A549 (cell line): ENCODE data around the gene RPP30.

Experiments
- CTCF ChIP-seq: fragments of >200 bp; sonication (Bioruptor Twin); formaldehyde crosslinking; IDR thresholded peaks from 3 replicates; pipeline ENCODE4 v1.5.1; 2016
- ELK1 ChIP-seq: fragments of 150-350 bp; IDR thresholded peaks from 2 replicates; pipeline ENCODE4 v1.6.1; 2014; ENCODE audit warnings: low read depth, mild to moderate bottlenecking, low read length
- EP300 ChIP-seq, 2 experiments: fragments of >200 bp; sonication (Bioruptor Twin); formaldehyde crosslinking; IDR thresholded peaks; 2 replicates in 1 of 2; 3 replicates in 1 of 2; pipeline ENCODE4 v1.6.1; 2016 to 2017
- NR3C1 ChIP-seq: fragments of >200 bp; sonication (Bioruptor Twin); formaldehyde crosslinking; IDR thresholded peaks from 3 replicates; pipeline ENCODE4 v1.6.1; 2017
- RFX5 ChIP-seq: fragments of 450-650 bp; IDR thresholded peaks from 2 replicates; pipeline ENCODE4 v1.7.1; 2014; ENCODE audit warnings: antibody characterized with exemption, mild to moderate bottlenecking, moderate library complexity

GRCh38 chr10:90939648-90940047, 67.9 kb downstream of the RPP30 start:
- TF ChIP-seq NR3C1: no peak
- no peak for TF ChIP-seq RFX5
- TF ChIP-seq EP300 (IDR thresholded peaks at IDR 0.05): no peak
- no peak for TF ChIP-seq CTCF
- no peak for TF ChIP-seq ELK1
